GM21825 (cell line): Measurements from ENCODE around the gene CAPZA1.
"Not testable (repeated sequence)": the region's sequence is repeated elsewhere in the genome, so short reads cannot be mapped to it uniquely, and the experiment has no call there.

Experiments used
- ATAC-seq: cut with Tn5 transposase; IDR thresholded peaks from one replicate; pipeline ENCODE4 v1.9.1; 2021; ENCODE audit warnings: mild to moderate bottlenecking, moderate library complexity; ENCODE audit not compliant: unreplicated experiment

The CAPZA1 gene

DNA sequence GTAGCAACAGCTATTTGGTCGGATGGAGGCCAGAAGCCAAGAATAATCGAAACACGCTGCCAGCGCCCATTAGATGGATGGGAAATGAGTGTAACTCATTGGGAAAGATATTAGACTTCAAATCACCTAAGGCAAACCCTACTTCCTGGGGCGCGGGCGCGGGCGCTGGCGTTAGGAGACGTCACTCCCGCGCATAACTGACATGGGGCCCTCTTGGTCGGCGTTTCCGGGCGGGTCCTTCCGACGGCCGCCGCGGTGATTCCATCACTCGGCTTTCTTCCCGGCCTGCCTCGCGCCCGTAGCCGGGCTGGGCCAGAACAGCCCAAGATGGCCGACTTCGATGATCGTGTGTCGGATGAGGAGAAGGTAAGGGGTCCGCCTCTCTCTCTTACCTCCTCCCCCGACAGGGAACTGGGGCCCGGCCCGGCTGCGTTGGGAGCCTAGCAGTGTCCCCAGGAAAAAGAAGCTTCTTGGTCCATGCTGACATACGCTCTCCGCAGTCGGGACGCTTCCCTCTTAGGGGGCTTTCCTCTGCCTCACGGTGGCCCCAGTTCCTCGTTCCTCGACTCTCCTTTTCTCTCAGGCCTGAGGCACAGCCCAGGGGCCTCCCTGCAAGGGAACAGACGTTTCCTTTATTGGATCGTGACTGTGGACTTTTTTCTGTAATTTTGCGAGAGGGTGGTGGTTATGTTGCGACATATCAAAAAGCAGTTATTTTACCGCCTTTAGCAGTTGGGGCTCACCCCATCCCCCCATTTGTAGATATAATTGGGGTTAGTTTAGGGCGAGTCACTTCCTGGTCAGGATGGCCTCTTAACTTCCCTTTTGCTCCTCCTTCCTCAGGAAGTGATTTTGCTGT is at the start of gene CAPZA1:
Gene CAPZA1 (plus strand): TSS at position 315 of the 859 bp plus-strand sequence. CDS start 13 bp downstream, at position 328.
- ATAC-seq: peak; percentile 86

DNA sequence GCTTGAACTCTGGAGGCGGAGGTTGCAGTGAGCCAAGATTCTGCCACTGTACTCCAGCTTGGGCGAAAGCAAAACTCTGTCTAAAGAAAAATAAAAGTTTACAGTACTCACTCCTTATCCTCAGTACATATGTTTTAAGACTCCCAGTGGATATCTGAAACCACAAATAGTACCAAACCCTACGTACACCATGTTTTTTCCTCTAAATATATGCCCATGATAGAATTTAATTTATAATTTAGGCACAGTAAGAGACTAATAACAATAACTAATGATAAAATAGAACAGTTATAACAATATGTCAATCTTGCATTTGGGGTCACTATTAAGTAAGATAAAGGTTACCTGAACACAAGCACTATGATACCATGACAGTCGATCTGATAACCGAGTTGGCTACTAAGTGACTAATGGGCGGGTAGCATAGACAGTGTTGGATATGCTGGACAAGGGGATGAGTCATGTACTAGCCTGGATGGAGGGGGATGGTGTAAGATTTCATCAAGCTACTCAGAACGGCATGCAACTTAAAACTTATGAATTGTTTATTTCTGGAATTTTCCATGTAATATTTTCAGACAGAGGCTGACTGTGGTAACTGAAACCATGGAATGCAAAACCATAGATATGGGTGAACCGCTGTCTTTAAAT is 44.4 kb upstream of the CAPZA1 start:
- ATAC-seq: no peak

GRCh38 chr1:112576240-112576639 is 43.4 kb upstream of the CAPZA1 start:
- ATAC-seq: no peak

- ATAC-seq: no peak
These were observed 39.7 kb upstream of the CAPZA1 start for GRCh38 chr1:112579801-112580510.

GRCh38 chr1:112581586-112582192 is 37.9 kb upstream of the CAPZA1 start:
- ATAC-seq: no peak

- ATAC-seq: no peak
These were observed 36.3 kb upstream of the CAPZA1 start for GRCh38 chr1:112583366-112583765.

DNA sequence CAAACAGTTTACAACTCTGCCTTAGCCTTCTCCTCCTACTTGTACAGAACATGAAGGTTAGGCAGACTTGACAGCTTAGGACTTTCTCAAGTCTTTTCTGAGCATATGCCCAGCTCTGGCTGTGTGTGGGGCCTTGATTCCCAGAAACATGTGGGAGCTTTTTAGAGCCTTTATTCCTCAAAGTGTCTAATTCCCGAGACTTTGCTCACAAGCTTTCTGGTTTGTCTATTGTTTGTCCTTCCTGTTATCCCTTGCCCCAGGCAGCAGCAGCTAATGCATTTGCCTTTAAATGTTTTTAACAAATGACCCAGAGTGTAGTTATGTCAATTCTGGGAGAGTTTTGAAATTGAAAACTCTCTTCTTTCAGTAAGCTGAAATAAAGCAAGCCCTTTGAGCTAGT is 29.9 kb upstream of the CAPZA1 start:
- ATAC-seq: no peak

DNA sequence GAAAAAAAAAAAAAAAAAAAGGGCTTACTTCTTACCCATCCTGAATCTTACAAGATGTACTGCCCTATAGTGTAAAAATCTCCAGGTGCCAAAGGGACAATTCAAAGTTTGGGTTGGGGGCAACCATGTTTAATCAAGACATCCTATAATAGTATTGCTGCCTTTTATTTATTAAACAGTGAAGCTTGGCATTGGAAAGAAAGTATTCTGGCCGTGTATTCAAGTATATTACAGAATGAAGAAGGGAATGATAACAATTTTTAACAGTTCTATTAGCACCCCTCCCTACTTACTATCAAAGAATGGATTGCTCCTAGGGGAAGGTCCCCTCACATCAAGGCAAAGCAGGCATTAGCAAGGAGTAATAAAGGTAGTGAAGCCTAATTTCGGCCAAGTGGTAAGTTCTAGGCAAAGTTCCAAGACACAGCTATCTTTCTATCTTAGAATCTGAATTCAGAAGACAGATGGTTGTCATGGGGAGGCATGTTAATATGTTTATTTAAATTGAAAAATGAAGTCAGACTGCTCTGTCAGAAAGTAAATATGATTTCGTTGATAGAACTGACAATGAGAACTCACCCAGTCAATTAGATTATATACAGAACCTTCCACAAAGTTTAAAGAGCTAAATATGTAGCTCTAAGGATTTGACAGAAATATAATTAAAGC is 25.3 kb upstream of the CAPZA1 start:
- no peak for ATAC-seq

DNA sequence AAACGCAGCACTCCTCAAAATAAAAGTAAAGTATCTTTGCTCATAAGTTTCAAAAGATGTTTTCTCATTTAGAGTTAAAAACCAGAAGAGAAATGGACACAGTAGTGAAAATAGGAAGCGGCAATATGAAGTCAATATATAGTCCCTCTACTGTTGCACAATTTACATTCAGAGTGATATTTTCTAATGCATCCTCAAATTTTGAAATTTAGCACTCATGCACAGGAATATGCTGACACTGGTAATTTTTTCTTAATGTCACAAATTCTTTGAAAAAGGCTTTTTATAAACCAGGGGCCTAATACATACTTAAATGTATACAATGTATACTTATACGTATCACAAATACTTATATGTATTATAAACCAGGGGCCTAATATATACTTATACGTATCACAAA is 20.2 kb upstream of the CAPZA1 start:
- ATAC-seq: no peak

- ATAC-seq: no peak
These were observed 16.6 kb upstream of the CAPZA1 start for GRCh38 chr1:112603012-112603411.

DNA sequence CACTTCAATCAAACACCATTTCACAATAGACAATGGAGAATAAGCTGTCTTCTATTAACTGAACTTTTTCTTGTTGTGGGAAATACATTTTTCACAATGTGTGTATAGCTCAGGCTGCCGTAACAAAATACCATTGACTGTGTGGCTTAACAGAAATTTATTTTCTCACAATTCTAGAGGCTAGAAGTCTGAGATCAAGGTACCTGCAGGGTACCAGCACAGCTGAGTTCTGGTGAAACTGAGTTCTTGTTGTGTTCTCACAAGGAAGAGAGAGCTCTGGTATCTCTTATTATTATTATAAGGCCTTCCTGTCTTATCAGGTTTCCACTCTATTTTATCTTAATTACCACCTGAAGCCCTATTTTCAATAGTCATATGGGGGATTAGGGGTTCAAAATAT is 16.1 kb upstream of the CAPZA1 start:
- no peak for ATAC-seq

DNA sequence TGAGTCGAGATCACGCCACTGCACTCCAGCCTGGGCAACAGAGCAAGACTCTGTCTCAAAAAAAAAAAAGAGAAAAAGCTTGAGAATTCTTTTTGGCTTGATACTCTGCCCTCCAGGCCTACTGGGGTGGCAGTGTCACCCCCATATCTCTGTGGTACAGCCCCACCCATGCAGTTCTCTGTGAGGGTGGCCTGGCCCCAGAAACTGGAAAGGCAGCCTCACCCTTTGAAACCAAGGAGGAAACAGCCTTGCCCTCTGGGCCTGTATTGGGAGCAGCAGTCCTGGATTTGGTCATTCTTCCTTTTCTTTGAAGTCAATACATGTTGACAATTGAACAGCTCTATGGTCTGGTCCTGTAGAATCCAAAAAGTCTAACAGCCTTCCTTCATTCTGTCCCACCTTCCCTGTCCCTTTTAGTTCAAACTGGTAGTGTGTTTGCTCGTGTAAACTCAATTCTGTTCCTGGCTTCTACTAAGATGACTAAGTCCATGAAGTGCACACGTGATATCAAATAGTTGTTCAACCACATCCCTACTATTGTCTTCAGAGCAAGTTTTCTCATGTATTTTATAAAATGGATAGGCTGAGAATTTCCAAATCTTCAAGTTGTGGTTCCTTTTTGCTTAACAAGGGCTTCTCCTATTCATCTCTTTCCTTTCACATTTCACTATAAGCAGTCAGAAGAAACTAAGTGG is 13.9 kb upstream of the CAPZA1 start:
- ATAC-seq: no peak

DNA sequence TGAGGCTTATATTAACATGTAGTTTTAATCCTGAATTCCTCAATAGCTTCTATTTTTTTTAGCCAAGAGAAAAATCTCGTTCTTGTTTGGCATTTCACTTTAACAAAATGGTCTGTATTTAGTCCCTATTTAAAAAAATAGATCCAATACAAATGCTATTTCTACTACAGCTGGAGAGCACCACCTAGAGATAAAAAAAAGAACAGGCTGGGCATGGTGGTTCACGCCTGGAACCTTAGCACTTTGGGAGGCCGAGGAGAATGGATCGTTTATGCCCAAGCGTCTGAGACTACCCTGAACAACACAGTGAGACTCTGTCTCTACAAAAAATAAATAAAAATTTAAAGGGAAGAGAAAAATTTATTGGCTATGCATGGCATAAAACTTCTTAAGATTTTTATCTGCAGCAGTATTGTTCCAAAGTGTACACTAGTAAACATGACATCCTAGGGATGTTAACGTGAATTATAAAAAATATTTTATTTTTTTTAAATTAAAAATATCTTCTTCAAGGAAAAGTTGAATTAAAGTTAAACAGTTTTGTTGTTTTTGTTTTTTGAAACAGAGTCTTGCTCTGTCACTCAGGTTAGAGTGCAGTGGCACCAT is 5.1 kb upstream of the CAPZA1 start:
- ATAC-seq: no peak

DNA sequence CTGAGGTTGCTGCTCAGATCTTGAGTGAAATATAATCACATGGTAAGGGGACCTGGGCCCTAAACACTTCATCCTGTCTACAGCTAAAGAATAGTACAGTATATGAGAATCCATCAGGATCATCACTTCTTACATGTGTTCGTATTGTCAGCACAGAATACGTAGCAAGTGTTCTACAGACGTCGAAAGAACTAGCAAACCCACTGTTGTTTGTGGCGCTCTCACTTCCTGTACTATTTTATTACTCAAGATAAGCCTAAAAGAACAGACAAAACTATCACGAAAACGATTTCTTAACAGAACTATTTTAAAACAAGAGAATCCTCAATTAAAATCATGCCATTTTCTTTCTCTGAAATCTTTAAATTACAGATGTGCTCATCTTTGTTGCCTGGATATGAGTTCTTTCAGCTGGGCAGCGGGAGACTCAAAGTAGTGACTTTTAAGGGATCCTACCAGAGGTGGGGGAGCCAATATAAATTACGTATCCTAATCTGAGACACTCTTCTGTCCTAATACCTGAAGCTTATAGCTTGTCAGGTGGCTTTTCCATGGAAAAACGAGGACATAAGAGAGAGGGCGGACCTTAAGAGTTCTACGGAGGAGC is 1.4 kb upstream of the CAPZA1 start:
- ATAC-seq: no peak

GRCh38 chr1:112618721-112619517 is 713 bp upstream of the CAPZA1 start, which contains the start of gene ST7L:
Gene ST7L (minus strand): TSS chr1:112619141. CDS start chr1:112619113, 28 bp downstream.
- no peak for ATAC-seq

GRCh38 chr1:112620377-112620695 is 704 bp downstream of the CAPZA1 start:
- ATAC-seq: no peak

DNA sequence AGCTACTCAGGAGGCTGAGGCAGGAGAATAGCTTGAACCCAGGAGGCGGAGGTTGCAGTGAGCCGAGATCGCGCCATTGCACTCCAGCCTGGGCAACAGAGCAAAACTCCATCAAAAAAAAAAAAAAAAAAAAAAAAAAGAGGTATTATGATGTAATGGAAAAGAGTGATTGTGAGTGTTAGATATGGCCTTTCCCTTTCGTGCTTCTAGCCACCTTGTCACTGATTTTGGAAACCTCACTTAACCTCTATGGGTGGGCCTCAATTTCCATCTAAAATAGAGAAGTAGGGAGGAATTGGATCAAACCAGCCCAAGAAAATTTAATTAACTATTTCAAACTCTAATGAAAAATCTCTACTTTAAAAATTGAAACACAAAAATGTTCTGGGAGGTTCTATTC is 4.9 kb downstream of the CAPZA1 start:
- ATAC-seq: not testable (repeated sequence)

GRCh38 chr1:112625696-112626095 is 6.1 kb downstream of the CAPZA1 start:
- ATAC-seq: no peak

GRCh38 chr1:112626193-112626592 is 6.6 kb downstream of the CAPZA1 start:
- no peak for ATAC-seq
